Left ventricle myocardium inferior (tissue), 1 donor: ENCODE measurements around the gene AARSD1. TPM values are rescaled to one million over a fixed set of nuclear protein-coding genes. Genes with fewer than 3 reads are reported as not detected.
"Not testable (repeated sequence)": the region's sequence is repeated elsewhere in the genome, so short reads cannot be mapped to it uniquely, and the experiment has no call there.

ENCODE experiments used
- DNase-seq: peaks from one replicate; pipeline ENCODE4 v3.0.0-alpha.2; 2020
- H3K27ac ChIP-seq: fragments of 200-600 bp; replicated peaks from 2 replicates; pipeline ENCODE4 v1.8.0; 2021
- H3K27me3 ChIP-seq: fragments of 200-600 bp; 2 replicates; pipeline ENCODE4 v1.8.0; 2021; ENCODE audit warnings: low read depth
- H3K36me3 ChIP-seq: fragments of 200-600 bp; 2 replicates; pipeline ENCODE4 v1.8.0; 2021
- H3K4me1 ChIP-seq: fragments of 200-600 bp; 2 replicates; pipeline ENCODE4 v1.8.0; 2021
- H3K4me3 ChIP-seq: fragments of 200-600 bp; 2 replicates; pipeline ENCODE4 v1.8.0; 2021; ENCODE audit warnings: mild to moderate bottlenecking, moderate library complexity
- H3K9me3 ChIP-seq: fragments of 200-600 bp; replicated peaks from 2 replicates; pipeline ENCODE4 v1.8.0; 2021
- intact Hi-C: fragments of 100-400 bp; cut with micrococcal nuclease; formaldehyde crosslinking; loops from one replicate; pipeline ENCODE4 v1.11.0; 2022
- total RNA-seq: library from RNA; stranded (reverse); fragmentation: NEBNext Ultra II Directional; extraction: Animal tissue kit (Norgen Biotek cat#: 25700); gene quantifications from one replicate; pipeline ENCODE4 v1.2.1, GENCODE V29; 2021
- TF ChIP-seq, protein P1 (sequence below): fragments of 200-600 bp; IDR thresholded peaks from 2 replicates; pipeline ENCODE4 v1.8.0; 2021; ENCODE audit warnings: antibody characterized with exemption, mild to moderate bottlenecking, borderline replicate concordance
- donor health status: DM: no; HTN: yes; CAD: no; lungs with severe emphysema.

The AARSD1 gene
- total RNA-seq, 1 donor from 2014 or later = 26.0 TPM

DNA sequence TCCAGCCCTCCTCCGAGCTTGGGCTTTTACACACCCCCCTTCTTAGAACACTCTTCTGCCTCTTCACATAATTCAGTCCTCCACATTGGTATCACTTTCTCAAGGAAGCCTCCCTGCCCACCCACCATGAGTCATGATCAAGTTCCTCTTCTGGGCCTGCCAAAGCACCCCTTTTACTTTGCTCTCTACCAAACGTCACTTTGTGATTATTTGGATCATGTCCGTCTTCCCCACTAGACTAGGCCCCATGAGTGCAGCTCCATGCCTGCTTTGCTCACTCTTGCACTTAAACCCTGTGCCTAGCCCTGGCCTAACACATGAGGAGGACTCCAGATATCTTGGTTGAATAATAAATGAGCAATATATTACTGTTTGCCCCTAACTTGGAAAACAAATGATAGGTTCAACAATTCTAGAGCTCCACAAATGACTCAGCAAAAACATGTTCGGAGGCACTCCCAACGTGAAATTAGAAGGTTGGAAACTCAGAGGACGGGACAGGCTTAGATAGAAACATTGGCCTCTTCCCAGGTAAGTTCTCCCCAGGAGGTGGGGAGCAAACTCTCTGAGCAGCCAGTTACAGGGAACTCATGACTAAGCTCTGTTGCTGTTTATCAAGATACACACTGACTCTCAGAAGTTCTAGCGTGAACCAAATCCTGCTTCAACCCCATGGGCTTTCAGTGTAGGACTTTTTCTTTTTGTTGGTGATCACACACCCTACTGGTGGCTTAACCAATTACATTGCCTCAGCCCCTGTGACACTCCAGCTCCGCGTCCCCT, 35.3 kb downstream of the AARSD1 start:
- intact Hi-C loops = no loop called here

DNA sequence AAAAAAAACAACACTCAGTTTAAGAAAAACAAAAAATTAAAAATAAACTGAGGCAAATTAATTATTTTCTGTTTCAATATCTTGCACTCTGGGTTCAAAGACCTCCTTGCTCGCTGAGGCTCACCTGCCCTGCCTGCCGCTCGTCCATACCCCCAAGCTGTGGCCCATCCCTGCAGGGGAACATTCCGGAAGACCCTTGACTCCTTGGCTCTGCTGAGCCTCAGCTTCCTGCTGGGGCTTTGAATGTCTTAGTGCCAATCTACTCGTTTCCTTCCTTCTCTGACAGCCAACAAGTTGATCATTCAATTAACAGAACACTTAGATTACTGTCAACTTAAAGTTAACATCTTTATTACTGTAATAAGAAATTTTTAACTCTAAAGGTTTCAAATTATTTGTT, 39.4 kb downstream of the AARSD1 start:
- peaks cover 39% of the 10 kb centered on the region for H3K4me1 ChIP-seq
- no peaks in the 10 kb centered on the region for H3K9me3 ChIP-seq
- intact Hi-C loops = no loop called here

More for the DNA sequence above, 35.3 kb downstream of the AARSD1 start:
- peak overlapping the region; percentile 31 for H3K27ac ChIP-seq
- peaks cover 15% of the 10 kb centered on the region for H3K4me1 ChIP-seq
- no peaks in the 10 kb centered on the region for H3K9me3 ChIP-seq
- H3K27me3 ChIP-seq = peaks cover 7% of the 10 kb centered on the region
- TF ChIP-seq, protein P1, sequence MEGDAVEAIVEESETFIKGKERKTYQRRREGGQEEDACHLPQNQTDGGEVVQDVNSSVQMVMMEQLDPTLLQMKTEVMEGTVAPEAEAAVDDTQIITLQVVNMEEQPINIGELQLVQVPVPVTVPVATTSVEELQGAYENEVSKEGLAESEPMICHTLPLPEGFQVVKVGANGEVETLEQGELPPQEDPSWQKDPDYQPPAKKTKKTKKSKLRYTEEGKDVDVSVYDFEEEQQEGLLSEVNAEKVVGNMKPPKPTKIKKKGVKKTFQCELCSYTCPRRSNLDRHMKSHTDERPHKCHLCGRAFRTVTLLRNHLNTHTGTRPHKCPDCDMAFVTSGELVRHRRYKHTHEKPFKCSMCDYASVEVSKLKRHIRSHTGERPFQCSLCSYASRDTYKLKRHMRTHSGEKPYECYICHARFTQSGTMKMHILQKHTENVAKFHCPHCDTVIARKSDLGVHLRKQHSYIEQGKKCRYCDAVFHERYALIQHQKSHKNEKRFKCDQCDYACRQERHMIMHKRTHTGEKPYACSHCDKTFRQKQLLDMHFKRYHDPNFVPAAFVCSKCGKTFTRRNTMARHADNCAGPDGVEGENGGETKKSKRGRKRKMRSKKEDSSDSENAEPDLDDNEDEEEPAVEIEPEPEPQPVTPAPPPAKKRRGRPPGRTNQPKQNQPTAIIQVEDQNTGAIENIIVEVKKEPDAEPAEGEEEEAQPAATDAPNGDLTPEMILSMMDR = peak; percentile 77
- no peaks in the 10 kb centered on the region for H3K36me3 ChIP-seq
- DNase-seq = no peak
- H3K4me3 ChIP-seq = no peak overlapping the region

DNA sequence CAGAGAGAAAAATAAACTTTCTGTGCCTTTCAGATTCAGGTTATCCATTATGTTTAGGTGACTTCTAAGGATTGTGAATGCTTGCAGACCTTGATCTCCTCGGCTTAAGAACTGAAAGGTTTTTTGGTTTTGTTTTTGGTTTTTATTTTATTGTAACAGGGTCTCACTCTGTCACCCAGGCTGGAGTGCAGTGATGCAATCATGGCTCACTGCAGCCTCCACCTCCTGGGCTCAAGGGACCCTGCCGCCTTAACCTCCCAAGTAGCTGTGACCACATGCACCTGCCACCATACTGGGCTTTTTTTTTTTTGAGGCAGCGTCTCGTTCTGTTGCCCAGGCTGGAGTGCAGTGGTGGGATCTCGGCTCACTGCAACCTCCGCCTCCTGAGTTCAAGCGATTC, 40.8 kb downstream of the AARSD1 start:
- H3K9me3 ChIP-seq, H3K4me3 ChIP-seq, H3K36me3 ChIP-seq, intact Hi-C loops, H3K27me3 ChIP-seq, DNase-seq: not testable (repeated sequence)
- peaks cover 32% of the 10 kb centered on the region for H3K4me1 ChIP-seq
- peak overlapping the region; percentile 61 for H3K27ac ChIP-seq

More for the DNA sequence above, 39.4 kb downstream of the AARSD1 start:
- no peak overlapping the region for H3K4me3 ChIP-seq
- TF ChIP-seq, protein P1 = no peak
- H3K27me3 ChIP-seq = no peaks in the 10 kb centered on the region
- H3K27ac ChIP-seq = no peak overlapping the region
- no peaks in the 10 kb centered on the region for H3K36me3 ChIP-seq
- no peak for DNase-seq

DNA sequence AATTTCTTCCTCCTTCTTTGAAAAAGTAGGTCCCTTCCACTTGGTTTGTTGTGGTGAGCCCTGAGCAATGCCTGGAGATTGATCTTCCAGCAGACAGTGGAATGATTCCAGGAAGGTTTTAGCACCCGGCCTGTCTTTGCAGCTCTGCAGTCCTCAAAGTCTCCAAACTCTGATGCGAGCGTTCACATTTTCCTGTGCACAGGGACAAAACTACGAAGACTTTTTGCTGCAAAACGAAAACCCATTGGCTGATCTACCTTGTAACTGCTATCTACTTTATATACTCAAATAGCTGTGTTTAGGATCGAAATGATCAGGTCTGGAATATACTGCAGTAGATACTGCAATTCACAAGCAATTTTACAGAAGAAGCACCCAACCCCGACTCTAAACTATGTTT, 42.0 kb downstream of the AARSD1 start:
- TF ChIP-seq, protein P1 = no peak
- Histone ChIP-seq H3K4me1 (peaks cover 32% of the 10 kb centered on the region), H3K27ac (peak overlapping the region; percentile 61), H3K36me3 (no peaks in the 10 kb centered on the region), H3K9me3 (no peaks in the 10 kb centered on the region), H3K4me3 (no peak overlapping the region), H3K27me3 (no peaks in the 10 kb centered on the region)
- intact Hi-C loops = no loop called here
- no peak for DNase-seq

DNA sequence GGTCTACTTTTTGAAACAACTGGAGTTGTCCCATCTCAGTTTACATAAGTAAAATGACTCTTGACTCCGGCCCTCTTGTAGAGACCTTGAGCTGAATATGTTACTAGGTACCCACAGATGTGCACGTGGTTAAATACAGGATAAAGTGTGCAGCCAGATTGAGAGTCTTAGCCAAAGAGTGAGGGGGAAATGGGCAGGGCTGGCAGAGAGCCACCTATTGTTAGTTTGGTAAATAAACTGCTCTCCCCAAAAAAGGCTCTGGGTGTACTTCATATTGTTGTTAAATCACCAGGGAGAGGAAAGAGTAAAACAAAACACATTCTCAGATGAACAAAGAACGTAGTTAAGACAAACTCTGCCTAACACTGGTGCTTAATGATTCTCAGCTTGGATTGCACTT, 43.3 kb downstream of the AARSD1 start:
- Histone ChIP-seq H3K9me3 (no peaks in the 10 kb centered on the region), H3K27me3 (no peaks in the 10 kb centered on the region), H3K27ac (peak overlapping the region; percentile 61), H3K4me3 (no peak overlapping the region), H3K36me3 (no peaks in the 10 kb centered on the region), H3K4me1 (peaks cover 32% of the 10 kb centered on the region)
- peak; percentile 33 for DNase-seq
- intact Hi-C loops = no loop called here
- TF ChIP-seq, protein P1 = no peak
